DND-41 (cell line): ENCODE results near the gene NR1H2.

ENCODE experiments used
- CTCF ChIP-seq: IDR thresholded peaks from 2 replicates; pipeline ENCODE4 v1.5.1; 2012; ENCODE audit warnings: borderline replicate concordance, low read length, moderate library complexity, mild to moderate bottlenecking; ENCODE audit not compliant: poor library complexity, severe bottlenecking; ENCODE audit errors: extremely low read depth
- EZH2 ChIP-seq: IDR thresholded peaks from 3 replicates; pipeline ENCODE4 v1.6.1; 2012; ENCODE audit warnings: borderline replicate concordance, low read depth, mild to moderate bottlenecking, moderate library complexity, low read length, inconsistent platforms; ENCODE audit not compliant: severe bottlenecking

GRCh38 chr19:50344661-50345318, 31.5 kb upstream of the NR1H2 start:
- TF ChIP-seq CTCF (no peak), EZH2 (no peak)
